Uterus (tissue), 2 donors: ENCODE data around the gene WFS1.

Source experiments
- CTCF ChIP-seq, 4 experiments: fragments of 200-600 bp in 2 of 4; fragments of 450-650 bp in 2 of 4; sonication (generic) in 2 of 4; IDR thresholded peaks; one replicate each; pipeline ENCODE4 v1.5.1; 2016 to 2019; ENCODE audit warnings: antibody characterized with exemption in 4 of 4, mild to moderate bottlenecking in 2 of 4, moderate library complexity in 1 of 4
- POLR2A ChIP-seq, 2 donors: fragments of 450-650 bp; IDR thresholded peaks; one replicate each; pipeline ENCODE4 v1.6.1; 2016; ENCODE audit warnings: antibody characterized with exemption in 2 of 2, mild to moderate bottlenecking in 1 of 2, moderate library complexity in 1 of 2

GRCh38 chr4:6342530-6343293 is 73.1 kb downstream of the WFS1 start:
- TF ChIP-seq POLR2A (IDR thresholded peaks at IDR 0.05) (no peak), CTCF (IDR thresholded peaks at IDR 0.05) (no peak)
